ENCODE data around the gene GTF2E1. TPM values are rescaled to one million over a fixed set of nuclear protein-coding genes. Genes with fewer than 3 reads are reported as not detected.

GTF2E1 gene
- total RNA-seq, 6 experiments from 2014 or later, result 5.0 to 8.9 (median 6.4) TPM

DNA sequence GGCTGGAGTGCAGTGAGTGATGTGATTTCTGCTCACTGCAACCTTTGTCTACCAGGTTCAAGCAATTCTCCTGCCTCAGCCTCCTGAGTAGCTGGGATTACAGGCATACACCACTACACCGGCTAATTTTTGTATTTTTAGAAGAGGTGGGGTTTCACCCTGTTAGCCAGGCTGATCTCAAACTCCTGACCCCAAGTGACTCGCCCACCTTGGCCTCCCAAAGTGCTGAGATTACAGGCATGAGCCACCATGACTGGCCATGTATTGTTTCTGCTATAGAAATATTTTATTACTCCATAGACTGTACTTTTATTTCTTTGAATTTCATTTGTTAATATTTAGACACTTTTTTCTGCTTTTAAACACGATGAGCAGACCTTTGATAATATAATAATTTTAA is 60.4 kb downstream of the GTF2E1 start:
- Histone ChIP-seq H3K9me3 (no peaks in the 10 kb centered on the region), H3K27ac (no peak overlapping the region), H3K4me1 (no peaks in the 10 kb centered on the region), H3K36me3 (no peaks in the 10 kb centered on the region), H3K4me3 (no peak overlapping the region), H3K27me3 (no peaks in the 10 kb centered on the region)
- intact Hi-C loops (cut with DNase I), result no loop called here
- TF ChIP-seq, protein P1, sequence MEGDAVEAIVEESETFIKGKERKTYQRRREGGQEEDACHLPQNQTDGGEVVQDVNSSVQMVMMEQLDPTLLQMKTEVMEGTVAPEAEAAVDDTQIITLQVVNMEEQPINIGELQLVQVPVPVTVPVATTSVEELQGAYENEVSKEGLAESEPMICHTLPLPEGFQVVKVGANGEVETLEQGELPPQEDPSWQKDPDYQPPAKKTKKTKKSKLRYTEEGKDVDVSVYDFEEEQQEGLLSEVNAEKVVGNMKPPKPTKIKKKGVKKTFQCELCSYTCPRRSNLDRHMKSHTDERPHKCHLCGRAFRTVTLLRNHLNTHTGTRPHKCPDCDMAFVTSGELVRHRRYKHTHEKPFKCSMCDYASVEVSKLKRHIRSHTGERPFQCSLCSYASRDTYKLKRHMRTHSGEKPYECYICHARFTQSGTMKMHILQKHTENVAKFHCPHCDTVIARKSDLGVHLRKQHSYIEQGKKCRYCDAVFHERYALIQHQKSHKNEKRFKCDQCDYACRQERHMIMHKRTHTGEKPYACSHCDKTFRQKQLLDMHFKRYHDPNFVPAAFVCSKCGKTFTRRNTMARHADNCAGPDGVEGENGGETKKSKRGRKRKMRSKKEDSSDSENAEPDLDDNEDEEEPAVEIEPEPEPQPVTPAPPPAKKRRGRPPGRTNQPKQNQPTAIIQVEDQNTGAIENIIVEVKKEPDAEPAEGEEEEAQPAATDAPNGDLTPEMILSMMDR (IDR thresholded peaks at IDR 0.05), result no peak
- no peak for TF ChIP-seq POLR2A (IDR thresholded peaks at IDR 0.05)
- ATAC-seq (no peak), DNase-seq (no peak)
- WGBS (ENCODE audit: insufficient coverage, low coverage, low lambda C conversion rate, missing lambda C conversion rate), result 65% methylated on average over 3 of the region's 3 CpGs

DNA sequence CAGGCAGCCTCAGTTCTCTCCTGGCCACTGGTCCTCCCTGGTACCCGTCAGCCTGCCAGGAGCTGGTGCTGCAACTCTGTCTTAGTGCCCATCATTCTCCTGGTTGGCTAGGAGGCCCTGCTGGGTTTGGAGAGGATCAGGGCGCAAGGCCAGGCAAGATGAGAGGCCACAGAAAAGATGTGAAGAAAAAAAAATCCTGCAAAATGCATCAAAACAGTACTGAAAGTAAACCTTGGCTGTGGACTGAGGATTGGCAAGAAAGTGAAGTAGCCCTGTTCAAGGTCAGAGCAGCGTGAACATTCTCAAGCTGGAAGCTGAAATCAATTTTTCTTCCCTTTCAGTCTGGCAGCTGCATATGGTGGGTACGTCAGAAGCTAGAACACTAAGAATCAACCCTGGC is 74.2 kb downstream of the GTF2E1 start:
- Histone ChIP-seq H3K9me3 (no peaks in the 10 kb centered on the region), H3K4me3 (no peak overlapping the region), H3K36me3 (no peaks in the 10 kb centered on the region), H3K27ac (no peak overlapping the region), H3K27me3 (no peaks in the 10 kb centered on the region), H3K4me1 (no peaks in the 10 kb centered on the region)
- WGBS (ENCODE audit: insufficient coverage, low coverage, low lambda C conversion rate, missing lambda C conversion rate), result 46% methylated on average over 4 of the region's 4 CpGs
- intact Hi-C loops (cut with DNase I), result no loop called here
- no peak for DNase-seq
- no peak for TF ChIP-seq POLR2A (IDR thresholded peaks at IDR 0.05)
- TF ChIP-seq, protein P1 (IDR thresholded peaks at IDR 0.05), result no peak
- ATAC-seq, result no peak

DNA sequence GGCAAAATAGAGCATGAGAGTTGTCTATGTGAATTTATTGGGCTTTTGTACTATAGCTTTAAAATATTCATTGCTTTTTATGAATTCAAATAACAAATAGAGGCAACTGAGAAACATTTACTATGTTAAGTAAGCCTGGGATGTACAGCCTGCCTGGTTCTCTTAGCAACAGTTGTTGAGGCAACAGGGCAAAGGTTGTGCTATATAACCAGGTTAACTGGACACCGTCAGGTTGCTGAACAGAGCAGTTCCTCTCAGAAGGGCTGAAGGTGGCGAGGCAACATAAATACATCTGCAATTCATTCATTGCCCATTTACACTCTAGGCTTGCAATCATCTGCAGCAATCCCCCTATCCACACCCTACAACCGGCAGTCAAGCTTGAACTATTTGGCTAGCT is 78.2 kb downstream of the GTF2E1 start:
- no peaks in the 10 kb centered on the region for H3K36me3 ChIP-seq
- no peaks in the 10 kb centered on the region for H3K27me3 ChIP-seq
- H3K4me1 ChIP-seq, result no peaks in the 10 kb centered on the region
- 51% methylated on average over 2 of the region's 3 CpGs for WGBS (ENCODE audit: insufficient coverage, low coverage, low lambda C conversion rate, missing lambda C conversion rate)
- H3K9me3 ChIP-seq, result no peaks in the 10 kb centered on the region
- no peak overlapping the region for H3K27ac ChIP-seq
- TF ChIP-seq, protein P1 (IDR thresholded peaks at IDR 0.05), result no peak
- TF ChIP-seq POLR2A (IDR thresholded peaks at IDR 0.05), result no peak
- DNase-seq (no peak), ATAC-seq (peak; percentile 40 to 76 (median 61))
- no peak overlapping the region for H3K4me3 ChIP-seq
- intact Hi-C loops (cut with DNase I), result no loop called here

GRCh38 chr3:120821426-120821825 is 78.9 kb downstream of the GTF2E1 start:
- H3K36me3 ChIP-seq, result no peaks in the 10 kb centered on the region
- ATAC-seq (no peak), DNase-seq (no peak)
- TF ChIP-seq, protein P1 (IDR thresholded peaks at IDR 0.05), result no peak
- TF ChIP-seq POLR2A (IDR thresholded peaks at IDR 0.05), result no peak
- H3K9me3 ChIP-seq, result no peaks in the 10 kb centered on the region
- intact Hi-C loops (cut with DNase I), result no loop called here
- no peak overlapping the region for H3K27ac ChIP-seq
- no peaks in the 10 kb centered on the region for H3K27me3 ChIP-seq
- H3K4me3 ChIP-seq, result no peak overlapping the region
- no peaks in the 10 kb centered on the region for H3K4me1 ChIP-seq

- intact Hi-C loops (cut with DNase I), result no loop called here
- Histone ChIP-seq H3K9me3 (no peaks in the 10 kb centered on the region), H3K27ac (no peak overlapping the region), H3K36me3 (no peaks in the 10 kb centered on the region), H3K4me3 (no peak overlapping the region), H3K4me1 (no peaks in the 10 kb centered on the region), H3K27me3 (no peaks in the 10 kb centered on the region)
- TF ChIP-seq POLR2A (IDR thresholded peaks at IDR 0.05), result no peak
- TF ChIP-seq, protein P1 (IDR thresholded peaks at IDR 0.05), result no peak
- DNase-seq (no peak), ATAC-seq (no peak)
- 69% methylated on average over 3 of the region's 3 CpGs for WGBS (ENCODE audit: insufficient coverage, low coverage, low lambda C conversion rate, missing lambda C conversion rate)
Observed at GRCh38 chr3:120823156-120823555, 80.6 kb downstream of the GTF2E1 start.

All from right lobe of liver (tissue), 6 donors.